Brain microvascular endothelial cell (primary cell): ENCODE results near the gene SPSB2.
"Not testable (repeated sequence)": the region's sequence is repeated elsewhere in the genome, so short reads cannot be mapped to it uniquely, and the experiment has no call there.

Experiments
- DNase-seq: peaks from one replicate; pipeline ENCODE4 v3.0.0-alpha.2; 2020
- H3K27ac ChIP-seq: fragments of 250-450 bp; sonication (Bioruptor Pico); 2 replicates; pipeline ENCODE4 v1.5.1; 2020; ENCODE audit warnings: mild to moderate bottlenecking, moderate library complexity
- H3K27me3 ChIP-seq: fragments of 250-450 bp; sonication (Bioruptor Pico); replicated peaks from 2 replicates; pipeline ENCODE4 v1.5.1; 2020; ENCODE audit warnings: mild to moderate bottlenecking
- H3K36me3 ChIP-seq: fragments of 250-450 bp; sonication (Bioruptor Pico); replicated peaks from 2 replicates; pipeline ENCODE4 v1.5.1; 2020; ENCODE audit warnings: mild to moderate bottlenecking
- H3K4me3 ChIP-seq: 2 replicates; pipeline ENCODE4 v1.5.1; 2011; ENCODE audit warnings: low read depth, mild to moderate bottlenecking, control low read depth, low read length, moderate library complexity
- in situ Hi-C: cut with HindIII; loops from 2 replicates; pipeline ENCODE4 v1.10.0; 2017; ENCODE audit warnings: low sequenced_read_pairs, low pct_ligation_motif_present
- TF ChIP-seq, protein P1 (sequence below): IDR thresholded peaks from 2 replicates; pipeline ENCODE4 v1.5.1; 2011; ENCODE audit warnings: low read depth, mild to moderate bottlenecking, moderate library complexity, low read length, control low read depth, inconsistent platforms; ENCODE audit errors: missing control alignments

The SPSB2 gene

DNA sequence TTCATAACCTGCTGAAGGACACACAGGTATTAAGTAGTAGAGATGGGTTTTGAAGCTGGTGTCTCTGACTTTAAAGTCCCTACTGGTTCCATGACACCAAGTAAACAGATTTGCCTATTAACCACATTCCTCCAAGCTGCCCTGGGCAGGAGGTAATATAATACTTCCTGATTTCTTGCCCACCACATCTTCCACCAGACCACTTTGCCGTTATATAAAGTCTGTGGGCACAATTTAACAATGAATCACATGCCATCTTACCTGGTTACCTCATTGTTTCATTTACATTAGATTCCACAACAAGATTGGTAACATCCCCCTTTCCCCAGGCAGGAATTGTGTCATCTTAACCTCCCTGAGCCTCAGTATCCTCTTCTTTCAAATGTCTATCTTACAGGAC lies 30.6 kb upstream of the SPSB2 start:
- TF ChIP-seq, protein P1, sequence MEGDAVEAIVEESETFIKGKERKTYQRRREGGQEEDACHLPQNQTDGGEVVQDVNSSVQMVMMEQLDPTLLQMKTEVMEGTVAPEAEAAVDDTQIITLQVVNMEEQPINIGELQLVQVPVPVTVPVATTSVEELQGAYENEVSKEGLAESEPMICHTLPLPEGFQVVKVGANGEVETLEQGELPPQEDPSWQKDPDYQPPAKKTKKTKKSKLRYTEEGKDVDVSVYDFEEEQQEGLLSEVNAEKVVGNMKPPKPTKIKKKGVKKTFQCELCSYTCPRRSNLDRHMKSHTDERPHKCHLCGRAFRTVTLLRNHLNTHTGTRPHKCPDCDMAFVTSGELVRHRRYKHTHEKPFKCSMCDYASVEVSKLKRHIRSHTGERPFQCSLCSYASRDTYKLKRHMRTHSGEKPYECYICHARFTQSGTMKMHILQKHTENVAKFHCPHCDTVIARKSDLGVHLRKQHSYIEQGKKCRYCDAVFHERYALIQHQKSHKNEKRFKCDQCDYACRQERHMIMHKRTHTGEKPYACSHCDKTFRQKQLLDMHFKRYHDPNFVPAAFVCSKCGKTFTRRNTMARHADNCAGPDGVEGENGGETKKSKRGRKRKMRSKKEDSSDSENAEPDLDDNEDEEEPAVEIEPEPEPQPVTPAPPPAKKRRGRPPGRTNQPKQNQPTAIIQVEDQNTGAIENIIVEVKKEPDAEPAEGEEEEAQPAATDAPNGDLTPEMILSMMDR, result no peak
- Histone ChIP-seq H3K36me3 (no peaks in the 10 kb centered on the region), H3K27me3 (no peaks in the 10 kb centered on the region), H3K4me3 (no peak overlapping the region), H3K27ac (no peak overlapping the region)
- in situ Hi-C loops, result no loop called here
- no peak for DNase-seq

DNA sequence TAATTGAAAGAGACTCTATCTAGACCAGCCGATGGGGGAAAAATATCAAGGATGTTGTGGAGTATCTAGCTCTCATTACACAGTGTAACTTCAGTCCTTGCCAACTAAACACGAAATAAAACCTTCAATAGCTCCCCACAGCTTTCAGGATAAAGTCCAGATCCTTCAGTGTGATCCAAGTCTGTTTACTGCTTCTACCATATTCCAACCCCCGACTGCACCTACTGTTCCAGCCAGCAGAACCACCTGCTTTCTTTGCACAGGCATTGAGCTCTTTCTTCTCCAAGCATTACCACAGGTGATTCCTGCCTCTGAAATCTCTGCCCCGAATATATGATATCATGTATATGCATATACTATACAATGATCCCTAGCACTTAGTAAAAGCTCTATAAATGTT lies 29.3 kb upstream of the SPSB2 start:
- no peak for DNase-seq
- in situ Hi-C loops, result no loop called here
- no peak overlapping the region for H3K27ac ChIP-seq
- no peaks in the 10 kb centered on the region for H3K27me3 ChIP-seq
- no peaks in the 10 kb centered on the region for H3K36me3 ChIP-seq
- no peak overlapping the region for H3K4me3 ChIP-seq
- TF ChIP-seq, protein P1, result no peak

DNA sequence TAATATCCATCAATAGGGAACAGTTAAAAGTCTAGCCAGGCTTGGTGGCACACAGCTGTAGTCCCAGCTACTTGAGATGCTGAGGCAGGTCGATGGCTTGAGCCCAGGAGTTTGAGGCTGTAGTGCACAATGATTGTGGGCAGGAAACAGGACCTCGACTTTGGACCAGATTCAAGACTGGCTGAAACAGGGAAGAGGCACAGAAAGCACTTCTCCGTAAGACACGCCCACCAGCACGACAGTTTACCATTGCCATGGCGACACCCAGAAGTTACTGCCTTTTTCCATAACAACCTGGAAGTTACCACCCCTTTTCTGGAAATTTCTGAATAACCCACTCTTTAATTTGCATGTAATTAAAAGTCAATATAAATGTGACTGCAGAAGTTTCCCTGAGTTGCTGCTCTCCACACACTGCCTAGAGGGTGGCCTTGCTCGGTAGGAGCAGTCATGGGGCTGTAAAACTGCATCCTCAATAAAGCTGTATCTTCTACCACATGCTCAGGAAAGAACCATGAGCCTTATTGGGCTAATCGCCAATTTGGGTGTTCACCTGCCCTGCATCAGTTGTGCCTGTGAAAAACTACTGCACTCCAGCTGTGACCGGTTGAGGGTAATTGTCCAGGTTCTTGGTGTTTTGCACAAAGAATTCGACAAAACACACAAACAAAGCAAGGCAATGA lies 26.9 kb upstream of the SPSB2 start:
- Histone ChIP-seq H3K4me3 (no peak overlapping the region), H3K27ac (no peak overlapping the region), H3K36me3 (no peaks in the 10 kb centered on the region), H3K27me3 (no peaks in the 10 kb centered on the region)
- in situ Hi-C loops, result no loop called here
- DNase-seq, result no peak
- TF ChIP-seq, protein P1, result no peak

DNA sequence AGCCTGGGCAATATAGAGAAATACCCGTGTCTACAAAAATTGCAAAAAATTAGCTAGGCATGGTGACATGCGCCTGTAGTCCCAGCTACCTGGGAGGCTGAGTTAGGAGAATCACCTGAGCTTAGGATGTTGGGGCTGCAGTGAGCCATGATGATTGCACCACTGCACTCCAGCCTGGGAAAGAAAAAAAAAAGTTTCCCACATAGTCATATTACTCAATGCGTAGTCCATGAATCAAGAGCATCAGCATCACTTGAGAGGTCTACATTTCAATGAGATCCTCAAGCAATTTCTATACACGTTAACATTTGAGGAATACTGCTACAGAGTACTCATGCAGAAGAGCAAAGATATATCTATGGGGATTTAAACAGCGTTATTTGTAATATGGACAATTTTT lies 26.3 kb upstream of the SPSB2 start:
- H3K27ac ChIP-seq, result no peak overlapping the region
- H3K36me3 ChIP-seq, result no peaks in the 10 kb centered on the region
- TF ChIP-seq, protein P1, result no peak
- no peak overlapping the region for H3K4me3 ChIP-seq
- in situ Hi-C loops, result no loop called here
- H3K27me3 ChIP-seq, result no peaks in the 10 kb centered on the region
- no peak for DNase-seq

DNA sequence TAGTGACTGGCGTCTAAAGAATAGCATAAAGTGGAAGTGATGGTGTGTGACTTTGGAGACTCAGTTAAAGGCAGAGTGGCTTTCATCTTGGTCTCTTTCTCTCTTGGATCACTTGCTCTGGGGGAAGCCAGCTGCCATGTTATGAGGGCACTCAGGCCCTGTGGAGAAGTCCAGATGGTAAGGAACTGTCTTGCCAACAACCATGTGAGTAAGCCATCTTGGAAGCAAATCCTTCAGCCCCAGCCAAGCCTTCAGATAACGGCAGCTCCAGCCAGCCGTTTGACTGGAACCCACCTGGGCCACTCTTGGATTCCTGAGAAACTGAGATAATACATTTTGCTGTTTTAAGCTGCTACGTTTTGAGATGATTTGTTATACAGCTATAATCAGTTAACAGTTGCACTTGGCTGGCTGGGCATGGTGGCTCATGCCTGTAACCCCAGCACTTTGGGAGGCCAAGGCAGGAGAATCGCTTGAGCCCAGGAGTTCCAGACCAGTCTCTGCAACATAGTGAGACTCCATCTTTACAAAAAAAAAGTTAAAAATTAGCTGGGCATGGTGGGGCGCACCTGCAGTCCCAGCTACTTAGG lies 23.8 kb upstream of the SPSB2 start:
- no peak overlapping the region for H3K27ac ChIP-seq
- in situ Hi-C loops, result no loop called here
- TF ChIP-seq, protein P1, result no peak
- H3K36me3 ChIP-seq, result no peaks in the 10 kb centered on the region
- no peak for DNase-seq
- no peak overlapping the region for H3K4me3 ChIP-seq
- H3K27me3 ChIP-seq, result no peaks in the 10 kb centered on the region

DNA sequence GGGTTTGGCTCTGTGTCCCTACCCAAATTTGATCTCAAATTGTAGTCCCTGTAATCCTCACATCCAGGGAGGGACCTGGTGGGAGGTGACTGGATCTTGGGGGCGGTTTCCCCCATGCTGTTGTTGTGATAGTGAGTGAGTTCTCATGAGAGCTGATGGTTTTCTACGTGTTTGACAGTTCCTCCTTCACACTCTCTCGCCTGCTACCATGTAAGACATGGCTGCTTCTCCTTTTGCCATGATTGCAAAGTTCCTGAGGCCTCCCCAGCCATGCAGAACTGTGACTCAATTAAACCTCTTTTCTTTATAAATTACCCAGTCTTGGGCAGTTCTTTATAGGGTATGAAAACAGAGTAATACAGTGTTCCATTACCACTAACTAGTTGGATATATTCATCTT lies 21.2 kb upstream of the SPSB2 start:
- Histone ChIP-seq H3K36me3 (no peaks in the 10 kb centered on the region), H3K4me3 (no peak overlapping the region), H3K27me3 (no peaks in the 10 kb centered on the region), H3K27ac (no peak overlapping the region)
- in situ Hi-C loops, result no loop called here
- TF ChIP-seq, protein P1, result no peak
- DNase-seq, result no peak

DNA sequence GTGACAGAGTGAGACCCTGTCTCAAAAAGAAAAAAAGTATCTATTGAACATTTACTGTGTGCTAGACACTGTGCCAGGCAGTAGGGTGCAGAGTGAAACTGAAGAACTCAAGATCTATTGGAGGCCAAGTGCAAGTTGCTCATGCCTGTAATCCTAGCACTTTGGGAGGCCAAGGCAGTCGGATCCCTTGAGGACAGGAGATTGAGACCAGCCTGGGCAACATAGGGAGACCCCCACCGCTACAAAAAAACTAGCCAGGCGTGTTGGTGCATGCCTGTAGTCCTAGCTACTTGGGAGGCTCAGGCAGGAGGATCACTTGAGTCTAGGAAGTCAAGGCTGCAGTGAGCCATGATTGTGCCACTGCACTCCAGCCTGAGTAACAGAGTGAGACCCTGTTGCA lies 19.6 kb upstream of the SPSB2 start:
- H3K27me3 ChIP-seq, DNase-seq, H3K27ac ChIP-seq, in situ Hi-C loops, H3K4me3 ChIP-seq, H3K36me3 ChIP-seq: not testable (repeated sequence)
